HEK293 (cell line): Measurements from ENCODE around the gene CSMD2.

Source experiments
- CTCF ChIP-seq: fragments of 450-650 bp; formaldehyde crosslinking; IDR thresholded peaks from 2 replicates; pipeline ENCODE4 v1.5.1; 2016; ENCODE audit warnings: missing biosample characterization, missing genetic modification characterization
- ELK4 ChIP-seq: IDR thresholded peaks from 2 replicates; pipeline ENCODE4 v1.6.1; 2011; ENCODE audit warnings: mild to moderate bottlenecking, low read depth, low read length, borderline replicate concordance
- KLF16 ChIP-seq: fragments of 450-650 bp; formaldehyde crosslinking; IDR thresholded peaks from 2 replicates; pipeline ENCODE4 v1.5.1; 2017; ENCODE audit warnings: missing biosample characterization, missing genetic modification characterization
- KLF9 ChIP-seq: fragments of 450-650 bp; formaldehyde crosslinking; IDR thresholded peaks from 2 replicates; pipeline ENCODE4 v1.5.1; 2016; ENCODE audit warnings: missing biosample characterization, missing genetic modification characterization, low read depth
- OSR2 ChIP-seq: fragments of 450-650 bp; formaldehyde crosslinking; IDR thresholded peaks from 2 replicates; pipeline ENCODE4 v1.5.1; 2016; ENCODE audit warnings: missing biosample characterization, missing genetic modification characterization
- PBX3 ChIP-seq: sonication (generic); formaldehyde crosslinking; IDR thresholded peaks from 2 replicates; pipeline ENCODE4 v1.8.1; 2022; ENCODE audit warnings: mild to moderate bottlenecking, moderate library complexity, missing genetic modification reagents
- ZNF560 ChIP-seq: fragments of 450-650 bp; formaldehyde crosslinking; IDR thresholded peaks from 2 replicates; pipeline ENCODE4 v1.5.1; 2017; ENCODE audit warnings: missing biosample characterization, missing genetic modification characterization, borderline replicate concordance
- ZNF621 ChIP-seq: fragments of 450-650 bp; formaldehyde crosslinking; IDR thresholded peaks from 2 replicates; pipeline ENCODE4 v1.5.1; 2017; ENCODE audit warnings: missing biosample characterization, missing genetic modification characterization

- TF ChIP-seq OSR2 (tag by site-specific recombination) = no peak
- no peak for TF ChIP-seq ZNF560 (tag by site-specific recombination)
- TF ChIP-seq CTCF (tag by site-specific recombination) = no peak
- no peak for TF ChIP-seq ELK4
- no peak for TF ChIP-seq PBX3 (CRISPR knock-in tag)
- no peak for TF ChIP-seq KLF16
- no peak for TF ChIP-seq KLF9 (tag by site-specific recombination)
- no peak for TF ChIP-seq ZNF621
These were observed 304.4 kb downstream of the CSMD2 start for GRCh38 chr1:33860671-33861070.
